ENCODE results near the gene DAPK2. TPM values are rescaled to one million over a fixed set of nuclear protein-coding genes. Genes with fewer than 3 reads are reported as not detected.
A peak's percentile ranks its signal among the peaks of the same experiment; 100 is the strongest.

The DAPK2 gene
- total RNA-seq, 4 donors from 2014 or later = 28.5 to 70.8 (median 52.7) TPM

DNA sequence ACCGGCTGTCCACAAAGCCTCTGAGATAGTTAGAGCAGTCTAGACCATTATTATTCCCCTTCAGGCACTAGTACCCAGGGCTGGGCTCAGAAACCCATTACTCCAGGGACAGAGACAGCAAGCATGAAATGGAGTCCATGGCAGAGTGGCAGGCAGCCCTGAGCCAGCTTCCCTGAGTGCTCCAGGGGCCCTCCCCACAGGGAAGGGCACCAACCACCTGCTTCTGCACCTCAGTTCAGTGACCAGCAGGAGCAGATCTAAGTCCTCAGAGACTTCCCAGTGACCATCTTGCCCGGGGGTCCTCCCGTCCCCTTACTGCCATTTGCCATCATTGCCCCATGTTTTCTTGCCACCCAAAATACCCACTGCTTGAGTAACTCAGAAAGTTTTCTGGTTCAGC lies 62.0 kb downstream of the DAPK2 start:
- Histone ChIP-seq H3K4me3 (no peak overlapping the region), H3K27me3 (no peaks in the 10 kb centered on the region), H3K4me1 (peaks cover 82 to 83% of the 10 kb centered on the region in 2 donors), H3K27ac (peak overlapping the region; percentile 93 to 96 (median 94)), H3K9me3 (no peaks in the 10 kb centered on the region), H3K36me3 (no peaks in the 10 kb centered on the region)
- TF ChIP-seq, protein P1, sequence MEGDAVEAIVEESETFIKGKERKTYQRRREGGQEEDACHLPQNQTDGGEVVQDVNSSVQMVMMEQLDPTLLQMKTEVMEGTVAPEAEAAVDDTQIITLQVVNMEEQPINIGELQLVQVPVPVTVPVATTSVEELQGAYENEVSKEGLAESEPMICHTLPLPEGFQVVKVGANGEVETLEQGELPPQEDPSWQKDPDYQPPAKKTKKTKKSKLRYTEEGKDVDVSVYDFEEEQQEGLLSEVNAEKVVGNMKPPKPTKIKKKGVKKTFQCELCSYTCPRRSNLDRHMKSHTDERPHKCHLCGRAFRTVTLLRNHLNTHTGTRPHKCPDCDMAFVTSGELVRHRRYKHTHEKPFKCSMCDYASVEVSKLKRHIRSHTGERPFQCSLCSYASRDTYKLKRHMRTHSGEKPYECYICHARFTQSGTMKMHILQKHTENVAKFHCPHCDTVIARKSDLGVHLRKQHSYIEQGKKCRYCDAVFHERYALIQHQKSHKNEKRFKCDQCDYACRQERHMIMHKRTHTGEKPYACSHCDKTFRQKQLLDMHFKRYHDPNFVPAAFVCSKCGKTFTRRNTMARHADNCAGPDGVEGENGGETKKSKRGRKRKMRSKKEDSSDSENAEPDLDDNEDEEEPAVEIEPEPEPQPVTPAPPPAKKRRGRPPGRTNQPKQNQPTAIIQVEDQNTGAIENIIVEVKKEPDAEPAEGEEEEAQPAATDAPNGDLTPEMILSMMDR (IDR thresholded peaks at IDR 0.05 in 4 of 5, conservative IDR thresholded peaks at IDR 0.05 in 1 of 5) = no peak
- TF ChIP-seq POLR2A (IDR thresholded peaks at IDR 0.05) = no peak
- DNase-seq = no peak
- in situ Hi-C loops (cut with MboI; ENCODE audit: low sequenced_read_pairs in 4 of 4) = no loop called here
- ATAC-seq = no peak
- intact Hi-C loops (cut with DNase I; ENCODE audit: low total_unique reads) = no loop called here

- in situ Hi-C loops (cut with MboI; ENCODE audit: low sequenced_read_pairs in 4 of 4) (no loop called here), intact Hi-C loops (cut with DNase I; ENCODE audit: low total_unique reads) (loop anchor here (2.0 kb wide), 1 partner anchor 36 kb away; no protein-coding TSS in a partner anchor)
- Histone ChIP-seq H3K36me3 (no peaks in the 10 kb centered on the region), H3K27me3 (no peaks in the 10 kb centered on the region), H3K4me1 (peaks cover 86 to 88% of the 10 kb centered on the region in 2 donors), H3K9me3 (no peaks in the 10 kb centered on the region), H3K27ac (peak overlapping the region; percentile 93 to 96 (median 94)), H3K4me3 (no peak overlapping the region)
- no peak for TF ChIP-seq POLR2A (IDR thresholded peaks at IDR 0.05)
- TF ChIP-seq, protein P1 (IDR thresholded peaks at IDR 0.05 in 4 of 5, conservative IDR thresholded peaks at IDR 0.05 in 1 of 5) = peak in 3 of 5 experiments; percentile 31 to 45 (median 33)
- no peak for ATAC-seq
- DNase-seq = no peak
Measured at GRCh38 chr15:63983061-63983711, 63.1 kb downstream of the DAPK2 start.

GRCh38 chr15:63982381-63982854 lies 63.9 kb downstream of the DAPK2 start:
- DNase-seq = peak; percentile 82 to 90
- H3K4me1 ChIP-seq = peaks cover 87 to 88% of the 10 kb centered on the region in 2 donors
- no peak overlapping the region for H3K4me3 ChIP-seq
- no peaks in the 10 kb centered on the region for H3K9me3 ChIP-seq
- ATAC-seq = peak; percentile 55 to 68
- no peaks in the 10 kb centered on the region for H3K36me3 ChIP-seq
- in situ Hi-C loops (cut with MboI; ENCODE audit: low sequenced_read_pairs in 4 of 4) (no loop called here), intact Hi-C loops (cut with DNase I; ENCODE audit: low total_unique reads) (loop anchor here (2.0 kb wide), 1 partner anchor 36 kb away; no protein-coding TSS in a partner anchor)
- TF ChIP-seq POLR2A (IDR thresholded peaks at IDR 0.05) = peak; percentile 51 to 54
- TF ChIP-seq, protein P1 (IDR thresholded peaks at IDR 0.05 in 4 of 5, conservative IDR thresholded peaks at IDR 0.05 in 1 of 5) = no peak
- H3K27ac ChIP-seq = peak overlapping the region; percentile 93 to 96 (median 94)
- no peaks in the 10 kb centered on the region for H3K27me3 ChIP-seq

- intact Hi-C loops (cut with DNase I; ENCODE audit: low total_unique reads) (loop anchor here (2.0 kb wide), 1 partner anchor 37 kb away; no protein-coding TSS in a partner anchor), in situ Hi-C loops (cut with MboI; ENCODE audit: low sequenced_read_pairs in 4 of 4) (no loop called here)
- H3K4me1 ChIP-seq = peaks cover 81 to 88% of the 10 kb centered on the region in 2 donors
- no peaks in the 10 kb centered on the region for H3K27me3 ChIP-seq
- DNase-seq = no peak
- H3K9me3 ChIP-seq = no peaks in the 10 kb centered on the region
- TF ChIP-seq POLR2A (IDR thresholded peaks at IDR 0.05) = no peak
- TF ChIP-seq, protein P1 (IDR thresholded peaks at IDR 0.05 in 4 of 5, conservative IDR thresholded peaks at IDR 0.05 in 1 of 5) = no peak
- H3K36me3 ChIP-seq = no peaks in the 10 kb centered on the region
- peak overlapping the region; percentile 93 to 96 (median 94) for H3K27ac ChIP-seq
- no peak overlapping the region for H3K4me3 ChIP-seq
- peak in 1 of 2 donors; percentile 0 for ATAC-seq
Measured at GRCh38 chr15:63981596-63982320, 64.5 kb downstream of the DAPK2 start.
